ENCODE data around the gene FUT8.

The FUT8 gene

DNA sequence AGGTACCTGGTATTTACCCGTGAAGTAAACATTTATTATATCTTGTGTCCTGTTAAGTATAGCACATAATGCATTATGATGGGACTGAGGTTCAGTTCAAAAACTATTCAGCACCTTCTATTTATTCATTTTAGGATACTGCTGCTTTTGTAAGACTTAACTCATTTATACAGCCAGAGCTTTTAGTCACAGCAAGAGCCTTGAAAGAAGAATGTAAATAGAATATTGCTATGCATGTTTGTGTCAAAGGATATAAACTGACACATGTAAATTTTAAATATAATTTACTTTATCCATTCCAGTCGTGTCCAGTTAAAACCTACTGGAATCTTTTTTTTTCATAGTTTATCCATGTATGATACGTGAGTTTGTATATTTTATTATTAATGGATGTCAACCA is 168.8 kb downstream of the FUT8 start:
- no peak for DNase-seq (ENCODE audit: low read depth)
- no peak for TF ChIP-seq CTCF (conservative IDR thresholded peaks at IDR 0.05; ENCODE audit: low read depth, low read length)
- H3K4me3 ChIP-seq (ENCODE audit: low read depth, low read length) = no peak overlapping the region

GRCh38 chr14:65581799-65582198 is 169.3 kb downstream of the FUT8 start:
- no peak overlapping the region for H3K4me3 ChIP-seq (ENCODE audit: low read depth, low read length)
- no peak for DNase-seq (ENCODE audit: low read depth)
- no peak for TF ChIP-seq CTCF (conservative IDR thresholded peaks at IDR 0.05; ENCODE audit: low read depth, low read length)

GRCh38 chr14:65585216-65585615 is 172.7 kb downstream of the FUT8 start:
- H3K4me3 ChIP-seq (ENCODE audit: low read depth, low read length) = no peak overlapping the region
- no peak for DNase-seq (ENCODE audit: low read depth)
- no peak for TF ChIP-seq CTCF (conservative IDR thresholded peaks at IDR 0.05; ENCODE audit: low read depth, low read length)

- DNase-seq (ENCODE audit: low read depth) = peak; percentile 28
- no peak for TF ChIP-seq CTCF (conservative IDR thresholded peaks at IDR 0.05; ENCODE audit: low read depth, low read length)
- H3K4me3 ChIP-seq (ENCODE audit: low read depth, low read length) = no peak overlapping the region
Measured at GRCh38 chr14:65588426-65589140, 176.1 kb downstream of the FUT8 start.

GRCh38 chr14:65594153-65594881 is 181.8 kb downstream of the FUT8 start:
- no peak for DNase-seq (ENCODE audit: low read depth)
- TF ChIP-seq CTCF (conservative IDR thresholded peaks at IDR 0.05; ENCODE audit: low read depth, low read length) = no peak
- no peak overlapping the region for H3K4me3 ChIP-seq (ENCODE audit: low read depth, low read length)

- DNase-seq (ENCODE audit: low read depth) = no peak
Measured at GRCh38 chr14:65594882-65595237, 182.3 kb downstream of the FUT8 start.

More at GRCh38 chr14:65594882-65595237, 182.3 kb downstream of the FUT8 start:
- H3K4me3 ChIP-seq (ENCODE audit: low read depth, low read length) = no peak overlapping the region
- no peak for TF ChIP-seq CTCF (conservative IDR thresholded peaks at IDR 0.05; ENCODE audit: low read depth, low read length)

Measured in choroid plexus epithelial cell (primary cell).